Spleen (tissue), 11 donors: Measurements from ENCODE around the gene RAE1. TPM values are rescaled to one million over a fixed set of nuclear protein-coding genes. Genes with fewer than 3 reads are reported as not detected.

ENCODE experiments used
- DNase-seq: peaks from one replicate; pipeline ENCODE4 v3.0.0-alpha.2; 2020
- H3K27ac ChIP-seq, 8 donors: fragments of 200-600 bp; sonication (generic) in 7 of 8; 1 replicate in 4 of 8; 2 replicates in 4 of 8; pipeline versions ENCODE4 v1.5.0 to v1.8.0; 2016 to 2021; ENCODE audit warnings: inconsistent platforms in 4 of 8, mild to moderate bottlenecking in 4 of 8, moderate library complexity in 1 of 8
- H3K27me3 ChIP-seq, 7 donors: fragments of 200-600 bp; sonication (generic) in 6 of 7; replicated peaks in 1 of 7; 1 replicate in 4 of 7; 2 replicates in 3 of 7; pipeline versions ENCODE4 v1.5.0 to v1.8.0; 2016 to 2021; ENCODE audit warnings: inconsistent platforms in 3 of 7, mild to moderate bottlenecking in 1 of 7
- H3K36me3 ChIP-seq, 6 donors: fragments of 200-600 bp; sonication (generic) in 5 of 6; 1 replicate in 4 of 6; 2 replicates in 2 of 6; pipeline versions ENCODE4 v1.5.0 to v1.8.0; 2016 to 2021; ENCODE audit warnings: inconsistent platforms in 2 of 6
- H3K4me1 ChIP-seq, 6 donors: fragments of 200-600 bp; sonication (generic) in 5 of 6; 1 replicate in 3 of 6; 2 replicates in 3 of 6; pipeline versions ENCODE4 v1.5.0 to v1.8.0; 2016 to 2021; ENCODE audit warnings: inconsistent platforms in 3 of 6
- H3K4me3 ChIP-seq, 8 donors: fragments of 200-600 bp; sonication (generic) in 7 of 8; 1 replicate in 4 of 8; 2 replicates in 4 of 8; pipeline versions ENCODE4 v1.5.0 to v1.8.0; 2016 to 2021; ENCODE audit warnings: inconsistent platforms in 4 of 8, mild to moderate bottlenecking in 4 of 8, moderate library complexity in 2 of 8
- H3K9me3 ChIP-seq, 8 donors: fragments of 200-600 bp; sonication (generic) in 7 of 8; 1 replicate in 4 of 8; 2 replicates in 4 of 8; pipeline versions ENCODE4 v1.5.0 to v1.8.0; 2016 to 2021; ENCODE audit warnings: inconsistent platforms in 4 of 8
- POLR2A ChIP-seq, 3 donors: fragments of 450-650 bp; IDR thresholded peaks; one replicate each; pipeline ENCODE4 v1.5.1; 2017; ENCODE audit warnings: antibody characterized with exemption in 3 of 3, mild to moderate bottlenecking in 1 of 3
- POLR2AphosphoS5 ChIP-seq, 3 donors: sonication (generic); formaldehyde crosslinking; IDR thresholded peaks; one replicate each; pipeline ENCODE4 v1.5.1; 2017; ENCODE audit warnings: antibody characterized with exemption in 3 of 3
- WGBS, 5 donors: extraction: QIAGEN DNeasy Blood & Tissue Kit in 3 of 5; methylation state at CpG; one replicate each; pipeline versions ENCODE4 v1.1.5 to v1.1.7; 2013 to 2018; 5-methylcytosine and 5-hydroxymethylcytosine counted together
- intact Hi-C: fragments of 100-400 bp; cut with DNase I; formaldehyde crosslinking; loops from one replicate; pipeline ENCODE4 v1.15.0; 2023; ENCODE audit warnings: low total_unique reads
- polyA plus RNA-seq, 3 donors: library from polyadenylated mRNA; stranded (reverse); fragments of 200-250 nt; gene quantifications; one replicate each; pipeline ENCODE4 v1.2.1, GENCODE V29; 2013
- total RNA-seq, 7 donors: library from RNA; depleted of rRNA in 3 of 7; stranded (reverse); fragments of >200 nt in 3 of 7; fragmentation: NEBNext Ultra II Directional in 4 of 7; extraction: Animal tissue kit (Norgen Biotek cat#: 25700) in 4 of 7; gene quantifications; one replicate each; pipeline versions ENCODE4 v1.1.0 to v1.2.1, GENCODE V29; 2016 to 2021
- TF ChIP-seq, protein P1 (sequence below), 11 experiments: fragments of 200-600 bp in 7 of 11; fragments of 450-650 bp in 4 of 11; sonication (generic) in 4 of 11; IDR thresholded peaks in 8 of 11; conservative IDR thresholded peaks in 3 of 11; 1 replicate in 7 of 11; 2 replicates in 4 of 11; pipeline versions ENCODE4 v1.4.0 to v1.8.0; 2016 to 2021; ENCODE audit warnings: antibody characterized with exemption in 11 of 11, inconsistent platforms in 4 of 11, mild to moderate bottlenecking in 1 of 11
- donor health status: healthy with polysubstance abuse.
- donor health status: DM: no; HTN: no; CAD: no; lungs with moderate emphysema.
- donor health status: DM: no; HTN: no; CAD: no.
- donor health status: Bipolar disorder and iron deficiency.
- donor health status: healthy.
- donor health status: DM: no; HTN: no; CAD: no.
- donor health status: DM: yes; HTN: yes; CAD: no.

The RAE1 gene
- total and polyA plus RNA-seq, 10 donors, result 16.2 to 41.3 (median 23.1) TPM

DNA sequence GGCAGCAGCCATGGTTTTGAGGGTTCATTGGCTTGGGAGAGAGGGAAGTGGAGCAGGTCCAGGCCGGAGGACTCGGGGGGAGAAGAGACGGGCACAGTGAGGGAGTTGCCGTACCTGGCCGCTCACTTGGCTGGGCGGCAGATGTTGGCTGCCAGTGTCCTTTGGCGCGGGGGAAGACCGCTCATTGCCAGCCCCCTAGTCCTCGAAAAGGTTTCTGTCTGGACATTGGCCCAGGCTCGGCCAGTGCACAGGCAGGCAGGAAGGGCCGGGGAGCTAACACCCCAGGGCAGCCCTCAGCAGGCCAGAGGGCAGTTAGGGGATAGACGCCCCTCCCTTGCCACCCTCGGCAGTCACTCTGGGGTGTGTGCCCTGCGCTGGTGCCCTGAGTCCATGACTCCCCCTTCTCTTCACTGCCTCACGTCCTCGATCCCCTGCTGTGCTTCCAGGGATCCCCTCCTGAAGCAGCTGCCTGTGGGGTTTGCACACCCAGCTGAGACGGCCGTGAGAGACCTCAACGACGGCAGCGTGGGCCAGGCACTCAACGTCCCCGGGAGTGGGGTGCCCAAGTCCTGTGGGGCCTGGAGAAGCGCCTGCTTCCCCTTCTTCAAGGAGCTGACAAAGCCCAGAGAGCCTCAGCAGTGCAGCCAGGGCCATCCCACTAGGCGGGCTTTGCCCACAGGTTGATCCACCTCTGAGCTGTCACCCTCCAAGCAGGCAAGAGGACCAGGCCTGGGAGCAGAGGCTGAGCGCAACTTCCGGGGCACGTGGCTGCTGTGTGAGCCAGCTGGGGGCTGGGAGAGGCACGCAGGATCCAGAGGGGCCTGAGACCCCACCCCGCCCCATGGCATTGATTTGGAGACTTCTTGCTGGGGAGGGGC is 60.6 kb downstream of the RAE1 start:
- TF ChIP-seq POLR2A (IDR thresholded peaks at IDR 0.05), result no peak
- TF ChIP-seq, protein P1, sequence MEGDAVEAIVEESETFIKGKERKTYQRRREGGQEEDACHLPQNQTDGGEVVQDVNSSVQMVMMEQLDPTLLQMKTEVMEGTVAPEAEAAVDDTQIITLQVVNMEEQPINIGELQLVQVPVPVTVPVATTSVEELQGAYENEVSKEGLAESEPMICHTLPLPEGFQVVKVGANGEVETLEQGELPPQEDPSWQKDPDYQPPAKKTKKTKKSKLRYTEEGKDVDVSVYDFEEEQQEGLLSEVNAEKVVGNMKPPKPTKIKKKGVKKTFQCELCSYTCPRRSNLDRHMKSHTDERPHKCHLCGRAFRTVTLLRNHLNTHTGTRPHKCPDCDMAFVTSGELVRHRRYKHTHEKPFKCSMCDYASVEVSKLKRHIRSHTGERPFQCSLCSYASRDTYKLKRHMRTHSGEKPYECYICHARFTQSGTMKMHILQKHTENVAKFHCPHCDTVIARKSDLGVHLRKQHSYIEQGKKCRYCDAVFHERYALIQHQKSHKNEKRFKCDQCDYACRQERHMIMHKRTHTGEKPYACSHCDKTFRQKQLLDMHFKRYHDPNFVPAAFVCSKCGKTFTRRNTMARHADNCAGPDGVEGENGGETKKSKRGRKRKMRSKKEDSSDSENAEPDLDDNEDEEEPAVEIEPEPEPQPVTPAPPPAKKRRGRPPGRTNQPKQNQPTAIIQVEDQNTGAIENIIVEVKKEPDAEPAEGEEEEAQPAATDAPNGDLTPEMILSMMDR (IDR thresholded peaks at IDR 0.05 in 8 of 11, conservative IDR thresholded peaks at IDR 0.05 in 3 of 11), result no peak
- no peak for TF ChIP-seq POLR2AphosphoS5 (IDR thresholded peaks at IDR 0.05)

DNA sequence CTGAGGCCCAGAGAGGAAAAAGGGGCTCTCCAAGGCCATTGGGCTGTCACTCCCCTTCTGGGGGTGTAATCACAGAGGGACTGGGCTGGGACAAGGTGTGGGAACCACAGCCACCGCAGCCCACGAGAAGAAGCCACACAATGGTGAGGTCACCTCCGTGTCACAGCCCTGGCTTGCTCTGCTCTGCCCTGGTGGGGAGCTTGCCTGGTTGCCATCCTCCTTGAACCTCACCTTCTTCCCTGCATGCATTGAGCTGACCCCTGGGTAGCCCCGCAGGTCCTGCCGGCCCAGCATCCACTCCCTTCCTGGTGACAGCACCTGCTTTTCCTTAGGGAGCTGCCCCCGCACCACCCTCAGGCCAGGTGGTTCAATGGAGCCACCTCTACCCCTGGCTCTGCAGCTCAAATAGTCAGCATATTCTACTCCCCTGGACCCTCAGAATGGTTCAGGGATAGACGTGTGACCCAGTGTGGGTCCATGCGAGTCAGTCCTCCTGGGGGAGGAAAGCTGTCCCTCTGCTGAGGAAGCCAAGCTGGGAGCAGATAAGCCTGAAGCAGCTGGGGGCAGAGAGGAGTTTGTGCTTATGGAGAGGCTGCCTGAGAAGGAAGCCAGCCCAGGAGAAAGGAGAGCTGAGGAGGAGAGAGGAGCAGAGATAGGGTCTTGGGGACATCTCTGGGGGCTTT is 61.4 kb downstream of the RAE1 start:
- intact Hi-C loops, result no loop called here

More for the DNA sequence above, 60.6 kb downstream of the RAE1 start:
- Histone ChIP-seq H3K4me3 (no peak overlapping the region), H3K27ac (no peak overlapping the region), H3K4me1 (peaks cover 0 to 74% (median 22%) of the 10 kb centered on the region in 6 donors), H3K27me3 (no peaks in the 10 kb centered on the region), H3K9me3 (no peaks in the 10 kb centered on the region), H3K36me3 (peaks cover 3 to 42% (median 40%) of the 10 kb centered on the region in 6 donors)
- 87 to 89% (median 87%) methylated on average over 20 to 31 of the region's 31 CpGs for WGBS, 5 donors
- DNase-seq, result peak; percentile 72
- intact Hi-C loops, result no loop called here

DNA sequence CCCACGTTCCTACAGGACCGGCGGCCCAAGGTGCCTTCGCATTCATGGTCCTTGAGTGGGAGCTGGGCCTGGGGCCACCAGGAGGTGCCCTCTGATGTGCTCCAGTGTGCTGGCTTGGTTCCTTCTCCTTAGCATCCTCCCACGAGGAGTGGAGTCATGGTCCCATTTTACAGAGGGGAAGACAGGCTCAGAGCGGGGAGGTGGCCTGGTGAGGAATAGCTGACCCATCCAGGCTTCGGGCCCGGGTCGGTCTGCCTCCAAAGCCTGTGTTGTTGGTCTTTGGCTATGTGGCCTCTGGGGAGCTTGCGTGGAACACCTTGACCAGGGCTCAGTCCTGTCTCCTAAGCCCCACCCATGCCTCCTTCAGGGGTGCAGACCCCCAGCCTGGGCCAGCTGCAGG is 62.9 kb downstream of the RAE1 start:
- WGBS, 5 donors, result 87 to 96% (median 93%) methylated on average over 5 to 10 of the region's 10 CpGs
- intact Hi-C loops, result no loop called here

More for the DNA sequence above, 61.4 kb downstream of the RAE1 start:
- no peaks in the 10 kb centered on the region for H3K27me3 ChIP-seq
- peaks cover 0 to 66% (median 21%) of the 10 kb centered on the region in 6 donors for H3K4me1 ChIP-seq
- H3K27ac ChIP-seq, result no peak overlapping the region
- WGBS, 5 donors, result 73 to 83% (median 79%) methylated on average over 4 to 8 of the region's 8 CpGs
- peaks cover 3 to 33% (median 32%) of the 10 kb centered on the region in 6 donors for H3K36me3 ChIP-seq
- TF ChIP-seq POLR2AphosphoS5 (IDR thresholded peaks at IDR 0.05) (no peak), POLR2A (IDR thresholded peaks at IDR 0.05) (no peak)
- TF ChIP-seq, protein P1 (IDR thresholded peaks at IDR 0.05 in 8 of 11, conservative IDR thresholded peaks at IDR 0.05 in 3 of 11), result no peak
- no peak overlapping the region for H3K4me3 ChIP-seq
- peak; percentile 51 for DNase-seq
- H3K9me3 ChIP-seq, result no peaks in the 10 kb centered on the region

More for the DNA sequence above, 62.9 kb downstream of the RAE1 start:
- Histone ChIP-seq H3K4me3 (no peak overlapping the region), H3K9me3 (no peaks in the 10 kb centered on the region), H3K36me3 (peaks cover 0 to 18% (median 17%) of the 10 kb centered on the region in 6 donors), H3K27ac (peak overlapping the region in 1 of 8 donors; percentile 11), H3K27me3 (no peaks in the 10 kb centered on the region), H3K4me1 (peaks cover 0 to 51% (median 12%) of the 10 kb centered on the region in 6 donors)
- TF ChIP-seq POLR2A (IDR thresholded peaks at IDR 0.05) (no peak), POLR2AphosphoS5 (IDR thresholded peaks at IDR 0.05) (no peak)
- TF ChIP-seq, protein P1 (IDR thresholded peaks at IDR 0.05 in 8 of 11, conservative IDR thresholded peaks at IDR 0.05 in 3 of 11), result no peak
- peak; percentile 59 for DNase-seq
